ENCODE data around the gene RASGRF2. TPM values are rescaled to one million over a fixed set of nuclear protein-coding genes. Genes with fewer than 3 reads are reported as not detected.

Gene RASGRF2
- total RNA-seq, 4 donors from 2014 or later: 1.0 to 5.3 (median 1.8) TPM

DNA sequence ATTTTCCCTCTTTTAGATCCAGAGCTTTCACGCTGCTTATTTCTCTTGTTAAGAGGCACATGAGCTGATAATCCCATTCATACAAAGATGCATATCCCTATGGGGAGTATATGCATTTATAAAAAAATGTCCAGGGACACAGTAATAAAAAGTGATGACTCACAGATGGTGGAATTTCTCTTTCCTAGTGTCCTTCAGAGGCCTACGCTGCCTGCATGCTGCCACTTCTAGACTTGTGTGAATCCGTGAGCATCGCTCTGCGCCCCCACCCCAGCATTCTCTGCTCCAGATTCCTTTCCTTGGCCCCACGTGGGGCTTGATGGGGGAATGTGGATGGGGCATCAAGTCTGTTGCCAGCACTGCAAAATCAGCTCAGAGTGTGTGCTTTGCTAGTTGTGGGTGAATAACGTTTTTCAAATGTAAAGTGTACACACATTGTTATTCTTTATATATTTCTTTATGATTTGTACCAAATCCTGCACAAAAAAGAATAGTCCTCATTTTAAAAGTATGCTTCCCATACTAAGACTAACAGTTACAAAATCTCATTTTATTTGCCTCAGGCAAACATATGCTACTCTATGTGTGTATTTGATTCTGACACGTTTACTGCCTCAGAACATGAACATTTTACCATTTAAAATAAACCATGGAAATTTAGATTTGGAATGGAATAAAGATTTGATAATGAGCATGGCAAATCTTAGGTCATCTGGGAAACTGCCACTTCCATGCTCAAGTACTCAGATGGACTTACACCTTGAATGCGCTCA, 22.4 kb upstream of the RASGRF2 start:
- intact Hi-C loops (cut with DNase I; ENCODE audit: low total_unique reads): no loop called here
- 74 to 75% methylated on average over 9 of the region's 9 CpGs for WGBS, 2 donors
- no peak for DNase-seq (ENCODE audit: low spot score in 2 of 2)

DNA sequence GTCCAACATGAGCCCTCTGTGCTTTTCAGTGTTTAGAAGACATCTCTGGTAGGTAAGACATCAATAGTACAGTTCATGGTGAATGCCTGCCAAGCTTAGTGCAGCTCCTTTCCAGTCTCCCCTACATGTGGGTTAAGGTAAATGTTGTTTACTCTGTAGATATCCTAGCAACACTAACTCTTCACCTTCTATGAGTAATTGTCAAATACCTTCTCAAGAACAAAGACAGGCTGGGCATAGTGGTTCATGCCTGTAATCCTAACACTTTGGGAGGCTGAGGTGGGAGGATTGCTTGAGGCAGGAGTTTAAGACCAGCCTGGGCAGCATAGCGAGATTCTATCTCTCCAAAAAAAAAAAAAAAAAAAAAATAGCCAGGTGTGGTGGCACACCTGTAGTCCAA, 18.7 kb upstream of the RASGRF2 start:
- TF ChIP-seq POLR2A (IDR thresholded peaks at IDR 0.05): no peak
- TF ChIP-seq, protein P1, sequence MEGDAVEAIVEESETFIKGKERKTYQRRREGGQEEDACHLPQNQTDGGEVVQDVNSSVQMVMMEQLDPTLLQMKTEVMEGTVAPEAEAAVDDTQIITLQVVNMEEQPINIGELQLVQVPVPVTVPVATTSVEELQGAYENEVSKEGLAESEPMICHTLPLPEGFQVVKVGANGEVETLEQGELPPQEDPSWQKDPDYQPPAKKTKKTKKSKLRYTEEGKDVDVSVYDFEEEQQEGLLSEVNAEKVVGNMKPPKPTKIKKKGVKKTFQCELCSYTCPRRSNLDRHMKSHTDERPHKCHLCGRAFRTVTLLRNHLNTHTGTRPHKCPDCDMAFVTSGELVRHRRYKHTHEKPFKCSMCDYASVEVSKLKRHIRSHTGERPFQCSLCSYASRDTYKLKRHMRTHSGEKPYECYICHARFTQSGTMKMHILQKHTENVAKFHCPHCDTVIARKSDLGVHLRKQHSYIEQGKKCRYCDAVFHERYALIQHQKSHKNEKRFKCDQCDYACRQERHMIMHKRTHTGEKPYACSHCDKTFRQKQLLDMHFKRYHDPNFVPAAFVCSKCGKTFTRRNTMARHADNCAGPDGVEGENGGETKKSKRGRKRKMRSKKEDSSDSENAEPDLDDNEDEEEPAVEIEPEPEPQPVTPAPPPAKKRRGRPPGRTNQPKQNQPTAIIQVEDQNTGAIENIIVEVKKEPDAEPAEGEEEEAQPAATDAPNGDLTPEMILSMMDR (IDR thresholded peaks at IDR 0.05): no peak
- intact Hi-C loops (cut with DNase I; ENCODE audit: low total_unique reads): no loop called here
- DNase-seq (ENCODE audit: low spot score in 2 of 2): no peak
- no peak overlapping the region for H3K4me3 ChIP-seq (ENCODE audit: low read depth, poor library complexity, severe bottlenecking)
- WGBS, 2 donors: 83 to 86% methylated on average over 1 of the region's 1 CpG

More for the DNA sequence above, 22.4 kb upstream of the RASGRF2 start:
- H3K4me3 ChIP-seq (ENCODE audit: low read depth, poor library complexity, severe bottlenecking): no peak overlapping the region
- TF ChIP-seq POLR2A (IDR thresholded peaks at IDR 0.05): no peak

DNA sequence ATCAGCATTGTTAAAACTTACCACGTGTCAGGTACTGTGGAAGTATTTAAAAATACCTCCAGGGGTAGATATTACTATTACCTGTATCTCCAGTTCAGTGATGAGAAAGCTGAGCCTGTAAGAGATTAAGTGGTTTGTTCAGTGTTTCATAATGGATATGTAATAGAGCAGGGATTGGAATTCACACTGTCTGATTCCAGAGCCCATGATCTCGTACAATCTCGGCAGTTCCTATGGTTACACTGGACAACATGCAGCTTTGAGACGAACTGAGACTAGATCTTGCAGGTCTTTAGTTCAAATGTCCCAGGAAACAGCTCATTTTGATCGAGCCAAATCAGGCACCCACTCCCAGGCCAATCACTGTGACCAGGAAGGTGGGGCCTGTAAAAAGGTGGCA, 8.8 kb upstream of the RASGRF2 start:
- no peak for DNase-seq (ENCODE audit: low spot score in 2 of 2)
- WGBS, 2 donors: 79 to 81% methylated on average over 5 of the region's 5 CpGs
- intact Hi-C loops (cut with DNase I; ENCODE audit: low total_unique reads): no loop called here
- no peak for TF ChIP-seq POLR2A (IDR thresholded peaks at IDR 0.05)
- TF ChIP-seq, protein P1 (IDR thresholded peaks at IDR 0.05): no peak
- no peak overlapping the region for H3K4me3 ChIP-seq (ENCODE audit: low read depth, poor library complexity, severe bottlenecking)

- no peak overlapping the region for H3K4me3 ChIP-seq (ENCODE audit: low read depth, poor library complexity, severe bottlenecking)
- intact Hi-C loops (cut with DNase I; ENCODE audit: low total_unique reads): no loop called here
- DNase-seq (ENCODE audit: low spot score in 2 of 2): no peak
- WGBS, 2 donors: 89 to 93% methylated on average over 5 of the region's 5 CpGs
- no peak for TF ChIP-seq POLR2A (IDR thresholded peaks at IDR 0.05)
- TF ChIP-seq, protein P1 (IDR thresholded peaks at IDR 0.05): no peak
Measured at GRCh38 chr5:80953587-80953986, 6.6 kb upstream of the RASGRF2 start.

DNA sequence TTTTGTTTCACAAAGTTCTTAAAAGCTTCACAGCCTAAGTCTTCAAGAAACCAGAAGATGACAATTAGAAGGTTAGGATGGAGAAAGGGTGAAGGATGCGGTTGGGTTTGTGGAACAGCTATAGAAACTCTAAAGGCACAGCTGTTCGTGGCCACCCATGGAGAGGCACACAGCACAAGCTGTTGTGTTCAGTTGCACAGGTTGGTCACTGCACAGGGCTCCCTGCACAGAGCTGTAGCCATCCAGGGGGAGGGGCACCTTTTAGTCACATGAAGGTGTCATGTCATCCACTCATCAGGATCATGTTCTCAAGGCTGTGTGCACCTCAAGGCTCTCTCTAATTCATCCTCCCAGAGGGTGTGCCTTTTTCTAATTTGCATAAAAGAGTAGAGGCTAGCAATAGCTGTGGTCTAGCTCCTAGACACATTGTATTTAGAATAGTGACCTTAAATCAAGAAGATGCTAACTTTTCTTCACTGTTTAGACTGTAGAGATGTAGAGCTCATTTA, 5.0 kb upstream of the RASGRF2 start:
- no peak for DNase-seq (ENCODE audit: low spot score in 2 of 2)
- intact Hi-C loops (cut with DNase I; ENCODE audit: low total_unique reads): no loop called here
- 83 to 94% methylated on average over 2 of the region's 2 CpGs for WGBS, 2 donors
- no peak for TF ChIP-seq POLR2A (IDR thresholded peaks at IDR 0.05)
- TF ChIP-seq, protein P1 (IDR thresholded peaks at IDR 0.05): no peak
- H3K4me3 ChIP-seq (ENCODE audit: low read depth, poor library complexity, severe bottlenecking): no peak overlapping the region

- H3K4me3 ChIP-seq (ENCODE audit: low read depth, poor library complexity, severe bottlenecking): no peak overlapping the region
- TF ChIP-seq, protein P1 (IDR thresholded peaks at IDR 0.05): no peak
- no peak for TF ChIP-seq POLR2A (IDR thresholded peaks at IDR 0.05)
- intact Hi-C loops (cut with DNase I; ENCODE audit: low total_unique reads): no loop called here
- WGBS, 2 donors: 75 to 78% methylated on average over 7 of the region's 7 CpGs
- no peak for DNase-seq (ENCODE audit: low spot score in 2 of 2)
Measured at GRCh38 chr5:80956272-80956671, 3.9 kb upstream of the RASGRF2 start.
